KMS-11 (cell line): ENCODE measurements around the gene CYB5R2.

Experiments used
- H2AFZ ChIP-seq: fragments of 200-600 bp; sonication (generic); 2 replicates; pipeline ENCODE4 v1.6.1; 2016; ENCODE audit warnings: antibody characterized with exemption, mixed run types, low read depth
- H3K27ac ChIP-seq: fragments of 200-600 bp; sonication (generic); 2 replicates; pipeline ENCODE4 v1.6.1; 2016; ENCODE audit warnings: mild to moderate bottlenecking, mixed run types
- H3K27me3 ChIP-seq: fragments of 200-600 bp; sonication (generic); 2 replicates; pipeline ENCODE4 v1.6.1; 2017; ENCODE audit warnings: mild to moderate bottlenecking, low read depth, mixed run types, moderate library complexity; ENCODE audit not compliant: insufficient read depth
- H3K36me3 ChIP-seq: fragments of 200-600 bp; sonication (generic); 2 replicates; pipeline ENCODE4 v1.6.1; 2017; ENCODE audit warnings: mild to moderate bottlenecking, mixed run types; ENCODE audit not compliant: insufficient read depth
- H3K4me1 ChIP-seq: fragments of 200-600 bp; sonication (generic); 2 replicates; pipeline ENCODE4 v1.6.1; 2016; ENCODE audit warnings: mild to moderate bottlenecking, low read depth, mixed run types; ENCODE audit not compliant: poor library complexity, severe bottlenecking
- H3K4me2 ChIP-seq: fragments of 200-600 bp; sonication (generic); 2 replicates; pipeline ENCODE4 v1.7.0; 2016; ENCODE audit warnings: mild to moderate bottlenecking, mixed run types
- H3K4me3 ChIP-seq: fragments of 200-600 bp; sonication (generic); IDR thresholded peaks from 2 replicates; pipeline ENCODE4 v1.6.1; 2017; ENCODE audit warnings: low read depth, low read length, mixed read lengths; ENCODE audit not compliant: insufficient read depth
- H3K79me2 ChIP-seq: fragments of 200-600 bp; sonication (generic); 2 replicates; pipeline ENCODE4 v1.6.1; 2016; ENCODE audit warnings: low read depth, mixed run types; ENCODE audit not compliant: insufficient read depth
- H3K9ac ChIP-seq: fragments of 200-600 bp; sonication (generic); 2 replicates; pipeline ENCODE4 v1.6.1; 2016; ENCODE audit warnings: mild to moderate bottlenecking, mixed run types
- H4K20me1 ChIP-seq: fragments of 200-600 bp; sonication (generic); 2 replicates; pipeline ENCODE4 v1.6.1; 2016; ENCODE audit warnings: mild to moderate bottlenecking, mixed run types; ENCODE audit not compliant: insufficient read depth
- TF ChIP-seq, protein P1 (sequence below): fragments of 200-600 bp; sonication (generic); conservative IDR thresholded peaks from 2 replicates; pipeline ENCODE4 v1.6.1; 2017; ENCODE audit warnings: low read depth, mild to moderate bottlenecking, antibody characterized with exemption, low read length, moderate library complexity, mixed read lengths

CYB5R2 gene

GRCh38 chr11:7675631-7676030 is 2.3 kb upstream of the CYB5R2 start:
- H3K27me3 ChIP-seq, result no peaks in the 10 kb centered on the region
- no peak overlapping the region for H3K27ac ChIP-seq
- TF ChIP-seq, protein P1, sequence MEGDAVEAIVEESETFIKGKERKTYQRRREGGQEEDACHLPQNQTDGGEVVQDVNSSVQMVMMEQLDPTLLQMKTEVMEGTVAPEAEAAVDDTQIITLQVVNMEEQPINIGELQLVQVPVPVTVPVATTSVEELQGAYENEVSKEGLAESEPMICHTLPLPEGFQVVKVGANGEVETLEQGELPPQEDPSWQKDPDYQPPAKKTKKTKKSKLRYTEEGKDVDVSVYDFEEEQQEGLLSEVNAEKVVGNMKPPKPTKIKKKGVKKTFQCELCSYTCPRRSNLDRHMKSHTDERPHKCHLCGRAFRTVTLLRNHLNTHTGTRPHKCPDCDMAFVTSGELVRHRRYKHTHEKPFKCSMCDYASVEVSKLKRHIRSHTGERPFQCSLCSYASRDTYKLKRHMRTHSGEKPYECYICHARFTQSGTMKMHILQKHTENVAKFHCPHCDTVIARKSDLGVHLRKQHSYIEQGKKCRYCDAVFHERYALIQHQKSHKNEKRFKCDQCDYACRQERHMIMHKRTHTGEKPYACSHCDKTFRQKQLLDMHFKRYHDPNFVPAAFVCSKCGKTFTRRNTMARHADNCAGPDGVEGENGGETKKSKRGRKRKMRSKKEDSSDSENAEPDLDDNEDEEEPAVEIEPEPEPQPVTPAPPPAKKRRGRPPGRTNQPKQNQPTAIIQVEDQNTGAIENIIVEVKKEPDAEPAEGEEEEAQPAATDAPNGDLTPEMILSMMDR, result no peak
- H3K4me1 ChIP-seq, result peaks cover 20% of the 10 kb centered on the region
- H3K36me3 ChIP-seq, result no peaks in the 10 kb centered on the region
- no peak overlapping the region for H2AFZ ChIP-seq
- no peaks in the 10 kb centered on the region for H4K20me1 ChIP-seq
- no peaks in the 10 kb centered on the region for H3K79me2 ChIP-seq
- no peak overlapping the region for H3K9ac ChIP-seq
- H3K4me2 ChIP-seq, result no peak overlapping the region
- H3K4me3 ChIP-seq, result no peak overlapping the region

- Histone ChIP-seq H3K27ac (no peak overlapping the region), H3K4me2 (no peak overlapping the region), H3K4me3 (no peak overlapping the region)
Measured at GRCh38 chr11:7673724-7674434, 579 bp upstream of the CYB5R2 start.

DNA sequence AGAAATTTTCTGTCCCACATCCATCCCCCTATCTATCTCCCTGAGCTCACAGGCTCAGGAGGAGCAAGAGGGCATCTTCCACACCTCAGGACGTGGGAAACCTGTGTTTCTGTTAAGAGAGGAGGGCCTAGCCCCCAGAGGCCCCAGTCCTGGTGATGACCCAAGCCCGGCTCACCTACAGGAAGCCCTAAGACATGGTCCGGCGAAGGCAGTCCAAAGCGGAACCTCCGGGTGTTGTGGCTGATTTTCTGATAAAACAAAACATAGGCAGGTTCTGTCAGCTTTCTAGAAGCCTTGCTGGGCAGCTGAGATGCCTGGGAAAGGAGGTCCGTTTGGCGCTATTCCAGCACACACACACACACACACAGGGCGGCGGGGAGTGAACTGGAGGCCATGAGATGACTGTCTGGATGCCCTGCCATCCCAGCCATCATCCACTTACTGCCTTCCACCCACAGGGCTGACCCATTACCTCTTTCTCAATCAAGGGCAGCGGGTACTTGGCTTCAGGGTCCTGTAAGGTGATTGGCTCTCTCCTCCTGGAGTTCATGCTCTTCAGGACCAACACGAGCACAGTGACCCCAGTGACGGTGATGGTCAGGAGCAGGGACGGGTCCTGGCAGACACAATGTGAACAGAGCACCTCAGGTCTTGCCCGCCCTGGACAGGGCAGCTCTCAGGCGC is 882 bp downstream of the CYB5R2 start:
- Histone ChIP-seq H3K4me1 (peaks cover 21% of the 10 kb centered on the region), H2AFZ (no peak overlapping the region), H4K20me1 (no peaks in the 10 kb centered on the region), H3K27me3 (no peaks in the 10 kb centered on the region), H3K27ac (no peak overlapping the region), H3K4me3 (no peak overlapping the region), H3K9ac (no peak overlapping the region), H3K79me2 (no peaks in the 10 kb centered on the region), H3K36me3 (no peaks in the 10 kb centered on the region), H3K4me2 (no peak overlapping the region)
- TF ChIP-seq, protein P1, result no peak

More at GRCh38 chr11:7673724-7674434, 579 bp upstream of the CYB5R2 start:
- TF ChIP-seq, protein P1, result no peak
- H3K79me2 ChIP-seq, result no peaks in the 10 kb centered on the region
- H3K36me3 ChIP-seq, result no peaks in the 10 kb centered on the region
- no peaks in the 10 kb centered on the region for H3K27me3 ChIP-seq
- peak overlapping the region; percentile 26; the same call in 1 of the 2 replicates for H2AFZ ChIP-seq
- H4K20me1 ChIP-seq, result no peaks in the 10 kb centered on the region
- H3K4me1 ChIP-seq, result peaks cover 21% of the 10 kb centered on the region
- no peak overlapping the region for H3K9ac ChIP-seq

DNA sequence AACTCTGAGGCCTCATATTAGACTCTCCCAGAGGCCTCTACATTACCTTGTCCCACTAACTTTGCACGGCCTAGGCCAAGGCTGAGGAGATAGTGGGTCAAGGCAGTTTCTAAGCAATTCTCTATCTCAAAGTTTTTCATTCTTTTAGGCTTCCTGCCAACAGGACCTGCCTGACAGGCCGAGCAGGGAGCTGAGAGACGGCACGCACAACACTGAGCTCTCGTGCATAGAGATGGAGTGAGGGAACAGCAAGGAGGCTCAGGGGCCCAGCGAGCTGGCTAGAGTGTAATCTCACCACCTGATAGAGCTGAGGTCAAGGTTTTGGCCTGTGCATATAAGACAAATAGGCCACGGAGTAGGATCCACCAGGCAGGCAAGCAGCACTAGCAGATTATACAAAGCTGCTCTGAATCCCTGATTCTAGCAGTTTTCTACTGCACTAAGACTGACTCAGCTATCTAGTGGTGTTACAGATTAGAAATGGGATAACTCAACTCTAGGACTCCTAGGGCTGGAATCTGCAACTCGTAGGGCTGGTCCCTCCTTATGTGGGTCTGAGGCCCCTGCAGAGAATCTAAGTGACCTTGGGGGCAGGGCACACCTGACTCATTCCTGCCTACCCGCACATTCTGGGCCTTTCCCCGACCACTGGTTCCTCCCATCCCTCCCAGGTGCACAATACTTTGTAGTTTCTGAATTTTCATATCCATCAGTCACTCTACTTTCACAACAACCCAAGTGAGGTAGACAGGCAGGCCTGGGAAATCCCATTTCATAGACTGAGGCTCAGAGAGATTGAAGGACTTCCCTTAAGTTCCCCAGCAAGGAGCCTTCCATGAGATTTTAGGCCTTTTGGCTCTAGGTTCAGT is 1.7 kb downstream of the CYB5R2 start:
- H3K4me3 ChIP-seq, result no peak overlapping the region
- no peaks in the 10 kb centered on the region for H4K20me1 ChIP-seq
- no peaks in the 10 kb centered on the region for H3K79me2 ChIP-seq
- H2AFZ ChIP-seq, result no peak overlapping the region
- no peak overlapping the region; the same call in 1 of the 2 replicates for H3K4me2 ChIP-seq
- no peak overlapping the region for H3K27ac ChIP-seq
- H3K27me3 ChIP-seq, result no peaks in the 10 kb centered on the region
- no peak overlapping the region for H3K9ac ChIP-seq
- peaks cover 21% of the 10 kb centered on the region for H3K4me1 ChIP-seq
- H3K36me3 ChIP-seq, result no peaks in the 10 kb centered on the region
- TF ChIP-seq, protein P1, result no peak
